Activated CD4-positive, alpha-beta memory T cell treated with anti-CD3 and anti-CD28 coated beads, Interleukin-2, amount 10 ng/mL, durations not matched to agents 7 days and 5 days (primary cell): ENCODE measurements around the gene WDR73. TPM values are rescaled to one million over a fixed set of nuclear protein-coding genes. Genes with fewer than 3 reads are reported as not detected.
A peak's percentile ranks its signal among the peaks of the same experiment; 100 is the strongest.
"Not testable (repeated sequence)": the region's sequence is repeated elsewhere in the genome, so short reads cannot be mapped to it uniquely, and the experiment has no call there.

Source experiments
- CTCF ChIA-PET: fragments of 350-600 bp; sonication (Branson Sonifier 250); formaldehyde crosslinking; loops from one replicate; lab custom pipeline; 2021; ENCODE audit warnings: antibody characterized with exemption, inconsistent platforms; lab: Charles Lee
- POLR2A ChIA-PET: fragments of 350-600 bp; sonication (Branson Sonifier 250); formaldehyde crosslinking; loops from one replicate; lab custom pipeline; 2021; ENCODE audit warnings: antibody characterized with exemption; lab: Charles Lee
- DNase-seq: peaks from one replicate; pipeline ENCODE4 v3.0.0-alpha.2; 2020
- H3K27ac Mint-ChIP-seq: one replicate; pipeline ENCODE4 v1.8.0; 2021; ENCODE audit warnings: mild to moderate bottlenecking, mixed read lengths
- H3K27me3 Mint-ChIP-seq: one replicate; pipeline ENCODE4 v1.8.0; 2021; ENCODE audit warnings: mixed read lengths
- H3K36me3 Mint-ChIP-seq: one replicate; pipeline ENCODE4 v1.8.0; 2021; ENCODE audit warnings: low read depth, mixed read lengths
- H3K4me1 Mint-ChIP-seq: one replicate; pipeline ENCODE4 v1.8.0; 2021; ENCODE audit warnings: mixed read lengths
- H3K4me3 Mint-ChIP-seq: one replicate; pipeline ENCODE4 v1.8.0; 2021; ENCODE audit warnings: mild to moderate bottlenecking, mixed read lengths
- H3K9me3 Mint-ChIP-seq: one replicate; pipeline ENCODE4 v1.8.0; 2021; ENCODE audit warnings: mixed read lengths
- total RNA-seq, 2 experiments: library from RNA; stranded (reverse); gene quantifications; one replicate each; pipeline ENCODE4 v1.2.3, GENCODE V29; 2021

WDR73 gene
- total RNA-seq, result 10 to 100 TPM; 17.6 to 17.9 TPM

- peak; percentile 98 for DNase-seq
- no peaks in the 10 kb centered on the region for H3K27me3 Mint-ChIP-seq
- POLR2A ChIA-PET, result interaction anchor here (0.6 to 4.6 kb wide), 24 partner anchors 12 to 449 kb away, joined by 3 to 42 read pairs (median 4); partner anchors contain the start of genes SEC11A and ZSCAN2
- peak within 1 kb of the TSS; percentile 83 for H3K27ac Mint-ChIP-seq
- CTCF ChIA-PET, result interaction anchor here (0.8 to 3.2 kb wide), 14 partner anchors 12 to 274 kb away, joined by 3 to 22 read pairs (median 4); partner anchors contain the start of gene ZSCAN2
- H3K9me3 Mint-ChIP-seq, result no peaks in the 10 kb centered on the region
- peaks cover 18% of the 10 kb centered on the region for H3K36me3 Mint-ChIP-seq
- peak within 1 kb of the TSS; percentile 99 for H3K4me3 Mint-ChIP-seq
- H3K4me1 Mint-ChIP-seq, result peaks cover 50% of the 10 kb centered on the region
Observed at GRCh38 chr15:84653910-84654688, at the start of gene WDR73. Gene WDR73, minus strand, starts transcription at chr15:84654283. Its CDS starts 9 bp downstream, at chr15:84654274.

GRCh38 chr15:84703808-84704207, 49.7 kb upstream of the WDR73 start:
- peaks cover 56% of the 10 kb centered on the region for H3K36me3 Mint-ChIP-seq
- H3K4me1 Mint-ChIP-seq, result peaks cover 40% of the 10 kb centered on the region
- no peak overlapping the region for H3K27ac Mint-ChIP-seq
- no peak for DNase-seq
- no peak overlapping the region for H3K4me3 Mint-ChIP-seq
- H3K9me3 Mint-ChIP-seq, result no peaks in the 10 kb centered on the region
- no peaks in the 10 kb centered on the region for H3K27me3 Mint-ChIP-seq
- ChIA-PET POLR2A (interaction anchor here (0.9 to 1.4 kb wide), 3 partner anchors 12 to 45 kb away, joined by 3 to 4 read pairs (median 3); partner anchors contain the start of gene SEC11A), CTCF (interaction anchor here (1.1 to 1.3 kb wide), 2 partner anchors 32 to 46 kb away, joined by 3 to 5 read pairs; no protein-coding TSS in a partner anchor)

GRCh38 chr15:84702961-84703482, 48.9 kb upstream of the WDR73 start:
- Mint-ChIP-seq H3K9me3 (no peaks in the 10 kb centered on the region), H3K27ac (peak overlapping the region; percentile 3), H3K4me1 (peaks cover 43% of the 10 kb centered on the region), H3K36me3 (peaks cover 51% of the 10 kb centered on the region), H3K4me3 (no peak overlapping the region), H3K27me3 (no peaks in the 10 kb centered on the region)
- DNase-seq, result no peak
- ChIA-PET POLR2A (interaction anchor here (0.9 to 1.4 kb wide), 2 partner anchors 44 to 46 kb away, joined by 3 to 4 read pairs; no protein-coding TSS in a partner anchor), CTCF (interaction anchor here (0.8 to 1.3 kb wide), 3 partner anchors 9 to 46 kb away, joined by 3 to 5 read pairs (median 3); no protein-coding TSS in a partner anchor)

- H3K36me3 Mint-ChIP-seq, result peaks cover 39% of the 10 kb centered on the region
- DNase-seq, result no peak
- H3K4me3 Mint-ChIP-seq, result no peak overlapping the region
- H3K27me3 Mint-ChIP-seq, result no peaks in the 10 kb centered on the region
- H3K27ac Mint-ChIP-seq, result peak overlapping the region; percentile 49
- CTCF ChIA-PET, result interaction anchor here (0.6 to 1.0 kb wide), 3 partner anchors 13 to 14 kb away, joined by 3 to 5 read pairs (median 4); no protein-coding TSS in a partner anchor
- no peaks in the 10 kb centered on the region for H3K9me3 Mint-ChIP-seq
- H3K4me1 Mint-ChIP-seq, result peaks cover 52% of the 10 kb centered on the region
- POLR2A ChIA-PET, result interaction anchor here (0.8 to 1.4 kb wide), 3 partner anchors 14 to 35 kb away, joined by 3 to 4 read pairs (median 4); partner anchors contain the start of gene SEC11A
Observed at GRCh38 chr15:84699538-84700191, 45.6 kb upstream of the WDR73 start.

- ChIA-PET POLR2A (interaction anchor here (1.3 to 1.7 kb wide), 2 partner anchors 18 to 42 kb away, joined by 3 to 9 read pairs; partner anchors contain the start of gene SEC11A), CTCF (interaction anchor here (0.8 to 1.6 kb wide), 2 partner anchors 39 to 231 kb away, joined by 3 to 4 read pairs; no protein-coding TSS in a partner anchor)
- H3K36me3 Mint-ChIP-seq, result peaks cover 23% of the 10 kb centered on the region
- peaks cover 36% of the 10 kb centered on the region for H3K4me1 Mint-ChIP-seq
- H3K27me3 Mint-ChIP-seq, result no peaks in the 10 kb centered on the region
- no peaks in the 10 kb centered on the region for H3K9me3 Mint-ChIP-seq
- no peak overlapping the region for H3K4me3 Mint-ChIP-seq
- no peak for DNase-seq
- H3K27ac Mint-ChIP-seq, result no peak overlapping the region
Observed at GRCh38 chr15:84697236-84697990, 43.3 kb upstream of the WDR73 start.

GRCh38 chr15:84696757-84697156, 42.7 kb upstream of the WDR73 start:
- Mint-ChIP-seq H3K27ac (no peak overlapping the region), H3K27me3 (no peaks in the 10 kb centered on the region), H3K4me1 (peaks cover 36% of the 10 kb centered on the region), H3K4me3 (no peak overlapping the region), H3K36me3 (peaks cover 27% of the 10 kb centered on the region), H3K9me3 (no peaks in the 10 kb centered on the region)
- no peak for DNase-seq
- ChIA-PET POLR2A (interaction anchor here (1.7 kb wide), 1 partner anchor 19 kb away, joined by 9 read pairs; the partner anchor contains the start of gene SEC11A), CTCF (no interaction called here)

- H3K27me3 Mint-ChIP-seq, result no peaks in the 10 kb centered on the region
- no peak overlapping the region for H3K4me3 Mint-ChIP-seq
- POLR2A ChIA-PET, result no interaction called here
- H3K27ac Mint-ChIP-seq, result no peak overlapping the region
- no peaks in the 10 kb centered on the region for H3K9me3 Mint-ChIP-seq
- CTCF ChIA-PET, result no interaction called here
- H3K36me3 Mint-ChIP-seq, result peaks cover 47% of the 10 kb centered on the region
- H3K4me1 Mint-ChIP-seq, result peaks cover 2% of the 10 kb centered on the region
- no peak for DNase-seq
Observed at GRCh38 chr15:84690342-84690741, 36.3 kb upstream of the WDR73 start.

- peaks cover 51% of the 10 kb centered on the region for H3K36me3 Mint-ChIP-seq
- no peaks in the 10 kb centered on the region for H3K9me3 Mint-ChIP-seq
- ChIA-PET POLR2A (no interaction called here), CTCF (no interaction called here)
- no peak overlapping the region for H3K27ac Mint-ChIP-seq
- no peak for DNase-seq
- H3K27me3 Mint-ChIP-seq, result no peaks in the 10 kb centered on the region
- peaks cover 2% of the 10 kb centered on the region for H3K4me1 Mint-ChIP-seq
- H3K4me3 Mint-ChIP-seq, result no peak overlapping the region
Observed at GRCh38 chr15:84689858-84690257, 35.8 kb upstream of the WDR73 start.

GRCh38 chr15:84686446-84686845, 32.4 kb upstream of the WDR73 start:
- H3K27me3 Mint-ChIP-seq, H3K27ac Mint-ChIP-seq, DNase-seq, H3K9me3 Mint-ChIP-seq, CTCF ChIA-PET, H3K4me3 Mint-ChIP-seq, POLR2A ChIA-PET: not testable (repeated sequence)
- Mint-ChIP-seq H3K36me3 (peaks cover 61% of the 10 kb centered on the region), H3K4me1 (peaks cover 20% of the 10 kb centered on the region)

- ChIA-PET POLR2A (no interaction called here), CTCF (interaction anchor here (0.6 to 0.9 kb wide), 3 partner anchors 10 to 40 kb away, joined by 3 to 6 read pairs (median 3); no protein-coding TSS in a partner anchor)
- Mint-ChIP-seq H3K4me1 (peaks cover 22% of the 10 kb centered on the region), H3K4me3 (no peak overlapping the region), H3K9me3 (no peaks in the 10 kb centered on the region), H3K36me3 (peaks cover 56% of the 10 kb centered on the region), H3K27ac (no peak overlapping the region), H3K27me3 (no peaks in the 10 kb centered on the region)
- no peak for DNase-seq
Observed at GRCh38 chr15:84685304-84685703, 31.2 kb upstream of the WDR73 start.

- no peaks in the 10 kb centered on the region for H3K9me3 Mint-ChIP-seq
- H3K27me3 Mint-ChIP-seq, result no peaks in the 10 kb centered on the region
- H3K27ac Mint-ChIP-seq, result no peak overlapping the region
- H3K4me1 Mint-ChIP-seq, result peaks cover 22% of the 10 kb centered on the region
- ChIA-PET POLR2A (no interaction called here), CTCF (no interaction called here)
- DNase-seq, result no peak
- H3K36me3 Mint-ChIP-seq, result peaks cover 56% of the 10 kb centered on the region
- H3K4me3 Mint-ChIP-seq, result no peak overlapping the region
Observed at GRCh38 chr15:84684092-84684491, 30.0 kb upstream of the WDR73 start.

GRCh38 chr15:84681831-84682230, 27.7 kb upstream of the WDR73 start:
- Mint-ChIP-seq H3K4me1 (peaks cover 25% of the 10 kb centered on the region), H3K36me3 (peaks cover 53% of the 10 kb centered on the region), H3K9me3 (no peaks in the 10 kb centered on the region), H3K27ac (peak overlapping the region; percentile 0), H3K4me3 (no peak overlapping the region), H3K27me3 (no peaks in the 10 kb centered on the region)
- ChIA-PET CTCF (interaction anchor here (1.4 kb wide), 1 partner anchor 196 kb away, joined by 3 read pairs; no protein-coding TSS in a partner anchor), POLR2A (interaction anchor here (1.0 to 1.4 kb wide), 4 partner anchors 13 to 53 kb away, joined by 3 to 4 read pairs (median 3); partner anchors contain the start of gene SEC11A)
- peak; percentile 71 for DNase-seq
